ENCODE results near the gene ZNF407.

ZNF407 gene

DNA sequence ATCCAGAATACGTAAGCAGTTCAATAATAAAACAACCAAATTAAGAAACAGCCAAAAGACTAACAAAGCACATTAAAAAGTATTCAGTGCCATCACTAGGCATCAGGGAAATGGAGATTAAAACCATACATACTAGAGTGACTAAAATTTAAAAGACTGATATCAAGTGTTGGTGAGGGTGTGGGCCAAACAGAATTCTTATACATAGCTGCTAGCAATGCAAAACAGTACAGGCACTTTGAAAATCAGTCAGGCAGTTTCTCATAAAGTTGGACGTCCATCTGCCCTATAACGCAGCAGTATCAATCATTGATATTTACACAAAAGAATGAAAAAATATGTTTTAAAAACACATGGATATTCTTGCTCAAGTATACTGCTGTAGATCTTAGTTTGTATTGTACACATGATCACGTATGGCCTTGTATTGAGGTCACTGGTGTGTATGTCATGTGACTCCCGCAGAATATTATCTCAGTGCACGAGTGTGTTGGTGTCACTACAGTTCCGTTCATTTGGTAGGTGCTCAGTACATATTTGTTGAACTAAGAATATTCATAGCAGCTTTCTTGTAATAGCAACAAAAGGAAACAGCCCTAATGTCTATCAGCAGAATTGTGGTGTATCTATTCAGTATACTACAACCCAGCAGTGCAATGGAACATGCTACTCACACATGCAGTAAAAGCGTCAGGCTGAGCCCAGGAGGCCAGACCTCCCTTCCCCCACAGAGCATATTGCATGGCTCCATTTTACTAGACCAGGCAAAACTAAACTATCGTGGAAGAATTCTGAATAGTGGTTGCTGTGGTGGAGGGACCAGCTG lies 28.6 kb downstream of the ZNF407 start:
- no peak for DNase-seq (ENCODE audit: low read depth)

GRCh38 chr18:74630804-74631203 lies 33.1 kb downstream of the ZNF407 start:
- no peak for DNase-seq (ENCODE audit: low read depth)

DNA sequence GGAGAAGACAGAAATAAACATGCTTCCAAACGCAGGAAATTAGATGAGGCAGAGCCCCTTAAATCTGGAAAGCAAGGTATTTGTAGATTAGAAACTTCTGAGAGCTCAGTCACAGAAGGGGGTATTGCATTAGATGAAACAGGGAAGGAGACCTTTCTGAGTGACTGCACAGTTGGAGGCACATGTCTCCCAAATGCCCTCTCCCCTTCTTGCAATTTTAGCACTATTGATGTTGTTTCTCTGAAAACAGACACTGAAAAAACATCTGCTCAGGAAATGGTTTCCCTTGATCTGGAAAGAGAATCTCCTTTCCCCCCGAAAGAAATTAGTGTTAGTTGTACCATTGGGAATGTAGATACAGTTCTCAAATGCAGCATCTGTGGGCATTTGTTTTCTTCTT lies 33.5 kb downstream of the ZNF407 start:
- DNase-seq (ENCODE audit: low read depth), result no peak

DNA sequence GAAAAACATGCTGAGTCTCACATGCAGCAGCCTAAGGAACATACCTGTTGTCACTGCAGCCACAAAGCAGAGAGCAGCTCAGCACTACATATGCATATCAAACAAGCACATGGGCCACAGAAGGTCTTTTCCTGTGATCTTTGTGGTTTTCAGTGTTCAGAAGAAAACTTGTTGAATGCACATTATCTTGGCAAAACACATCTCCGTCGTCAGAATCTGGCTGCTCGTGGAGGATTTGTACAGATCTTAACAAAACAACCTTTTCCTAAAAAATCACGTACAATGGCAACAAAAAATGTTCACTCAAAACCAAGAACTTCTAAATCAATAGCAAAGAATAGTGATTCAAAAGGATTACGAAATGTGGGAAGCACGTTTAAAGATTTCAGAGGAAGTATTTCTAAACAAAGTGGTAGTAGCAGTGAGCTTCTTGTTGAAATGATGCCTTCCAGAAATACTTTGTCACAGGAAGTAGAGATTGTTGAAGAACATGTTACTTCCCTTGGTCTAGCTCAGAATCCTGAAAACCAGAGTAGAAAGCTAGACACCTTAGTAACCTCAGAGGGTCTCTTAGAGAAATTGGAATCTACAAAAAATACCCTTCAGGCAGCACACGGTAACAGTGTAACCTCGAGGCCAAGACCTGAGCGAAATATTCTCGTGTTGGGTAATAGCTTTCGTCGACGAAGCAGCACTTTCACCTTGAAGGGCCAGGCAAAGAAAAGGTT lies 34.1 kb downstream of the ZNF407 start:
- no peak for DNase-seq (ENCODE audit: low read depth)

- no peak for DNase-seq (ENCODE audit: low read depth)
Observed at GRCh38 chr18:74632351-74632679, 34.6 kb downstream of the ZNF407 start.

DNA sequence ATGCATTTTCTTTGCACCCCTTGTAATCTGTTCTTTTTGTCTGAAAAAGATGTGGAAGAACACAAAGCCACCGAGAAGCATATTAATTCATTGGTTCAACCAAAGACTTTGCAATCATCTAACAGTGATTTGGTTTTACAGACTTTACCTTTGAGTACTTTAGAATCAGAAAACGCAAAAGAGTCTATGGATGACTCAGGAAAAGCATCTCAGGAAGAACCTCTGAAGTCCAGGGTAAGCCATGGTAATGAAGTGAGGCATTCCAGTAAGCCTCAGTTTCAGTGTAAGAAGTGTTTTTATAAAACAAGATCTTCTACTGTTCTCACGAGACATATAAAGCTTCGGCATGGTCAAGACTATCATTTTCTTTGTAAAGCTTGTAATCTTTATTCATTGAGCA lies 35.2 kb downstream of the ZNF407 start:
- DNase-seq (ENCODE audit: low read depth), result no peak

DNA sequence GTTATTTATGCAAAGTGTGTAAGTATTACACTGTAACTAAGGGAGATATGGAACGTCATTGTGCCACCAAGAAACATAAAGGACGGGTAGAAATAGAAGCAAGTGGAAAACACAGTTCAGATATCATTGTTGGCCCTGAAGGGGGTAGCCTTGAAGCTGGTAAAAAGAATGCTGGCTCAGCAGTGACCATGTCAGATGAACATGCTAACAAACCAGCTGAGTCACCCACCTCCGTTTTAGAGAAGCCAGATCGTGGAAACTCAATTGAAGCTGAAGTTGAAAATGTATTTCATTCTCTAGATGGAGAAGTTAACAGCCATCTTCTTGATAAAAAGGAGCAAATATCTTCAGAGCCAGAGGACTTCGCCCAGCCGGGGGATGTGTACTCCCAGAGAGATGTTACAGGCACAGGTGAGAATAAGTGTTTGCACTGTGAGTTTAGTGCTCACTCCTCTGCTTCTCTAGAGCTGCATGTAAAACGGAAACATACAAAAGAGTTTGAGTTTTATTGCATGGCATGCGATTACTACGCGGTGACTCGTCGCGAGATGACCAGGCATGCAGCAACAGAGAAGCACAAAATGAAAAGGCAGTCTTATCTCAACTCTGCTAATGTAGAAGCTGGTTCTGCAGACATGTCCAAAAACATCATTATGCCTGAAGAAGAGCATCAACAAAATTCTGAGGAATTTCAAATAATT lies 36.1 kb downstream of the ZNF407 start:
- DNase-seq (ENCODE audit: low read depth), result no peak

GRCh38 chr18:74635224-74635975 lies 37.7 kb downstream of the ZNF407 start:
- DNase-seq (ENCODE audit: low read depth), result no peak

GRCh38 chr18:74637070-74637469 lies 39.4 kb downstream of the ZNF407 start:
- DNase-seq (ENCODE audit: low read depth), result no peak

GRCh38 chr18:74638210-74638609 lies 40.5 kb downstream of the ZNF407 start:
- no peak for DNase-seq (ENCODE audit: low read depth)

GRCh38 chr18:74644713-74645112 lies 47.0 kb downstream of the ZNF407 start:
- no peak for DNase-seq (ENCODE audit: low read depth)

DNA sequence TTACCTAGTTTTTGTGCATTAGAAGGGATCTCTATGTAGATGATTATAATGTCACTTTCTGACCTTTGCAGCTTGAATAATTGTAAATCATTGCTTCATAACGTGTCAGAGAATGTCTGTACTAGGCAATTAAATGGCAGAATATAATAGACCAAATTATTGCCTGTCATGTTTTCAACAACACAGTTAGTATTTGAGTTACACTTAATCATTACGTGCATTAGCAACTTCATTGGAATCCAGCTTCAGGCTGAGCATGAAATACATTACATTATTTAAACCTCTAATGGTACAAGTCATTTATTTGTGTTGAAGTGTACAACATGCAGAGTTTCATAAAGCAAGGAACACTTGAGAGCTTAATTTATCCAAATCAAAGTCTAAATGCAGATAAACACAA lies 48.0 kb downstream of the ZNF407 start:
- no peak for DNase-seq (ENCODE audit: low read depth)

DNA sequence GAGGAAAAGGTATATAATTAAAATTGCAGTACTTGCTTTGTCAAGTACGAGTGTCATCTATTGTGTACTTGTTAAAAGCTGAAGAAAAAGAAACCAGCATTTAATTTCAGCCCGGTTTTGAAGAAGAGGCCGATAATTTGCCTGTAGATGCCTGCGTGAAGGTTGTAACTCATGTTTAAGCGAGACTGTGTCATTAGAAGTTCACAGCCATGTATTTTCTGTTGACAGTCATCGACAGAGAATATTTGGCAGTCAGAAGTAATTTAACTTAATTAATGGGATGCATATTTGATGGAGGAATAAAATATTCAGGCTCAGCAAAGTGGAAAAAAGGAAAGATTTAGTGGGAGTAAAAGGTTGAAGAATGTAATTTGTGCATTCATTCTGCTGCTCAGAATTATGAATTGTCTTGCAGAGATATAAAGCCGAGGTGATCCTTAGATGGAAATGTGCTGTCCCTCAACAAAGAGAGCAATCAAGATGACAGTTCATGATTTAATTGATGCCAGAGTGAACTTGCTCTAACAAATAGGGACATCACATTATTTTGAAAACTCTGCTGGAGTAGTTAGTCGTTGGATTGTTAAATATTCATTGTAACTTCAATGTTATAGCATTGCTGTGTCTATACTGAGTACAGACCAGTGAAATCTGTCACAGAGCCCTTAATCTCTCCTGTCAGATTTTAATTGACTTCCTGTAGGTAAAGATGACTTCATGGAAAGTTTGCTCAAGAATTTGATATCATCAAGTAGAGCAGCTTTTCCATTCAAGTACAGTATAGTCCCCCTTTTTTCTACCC lies 53.9 kb downstream of the ZNF407 start:
- no peak for DNase-seq (ENCODE audit: low read depth)

DNA sequence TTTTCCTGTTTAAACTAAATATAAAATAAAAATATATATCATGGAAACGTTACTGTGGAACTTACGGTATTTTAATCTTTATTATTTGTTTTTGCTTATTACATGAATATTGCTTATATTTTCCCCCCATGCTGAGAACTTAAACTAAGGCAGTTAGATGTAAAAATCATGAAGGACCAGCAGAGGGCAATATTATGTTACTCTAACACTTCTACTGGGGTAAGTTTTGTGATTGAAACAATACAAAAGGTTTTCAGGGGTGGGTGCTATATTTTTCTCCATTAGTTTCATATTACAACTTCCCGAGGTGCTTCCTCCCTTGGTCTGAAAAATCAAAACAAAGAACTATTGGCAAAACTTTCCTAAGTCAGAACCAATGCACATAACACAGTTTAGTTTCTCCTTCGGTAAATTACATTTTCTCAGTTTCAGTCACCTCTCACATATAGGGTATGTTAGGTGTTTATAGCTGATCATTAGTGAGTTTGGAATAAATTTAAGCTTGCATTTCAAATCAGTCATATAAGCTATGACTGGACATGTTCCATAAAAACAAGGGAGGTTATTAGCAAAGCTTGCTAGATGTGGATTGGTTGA lies 54.8 kb downstream of the ZNF407 start:
- DNase-seq (ENCODE audit: low read depth), result no peak

GRCh38 chr18:74654638-74655037 lies 57.0 kb downstream of the ZNF407 start:
- no peak for DNase-seq (ENCODE audit: low read depth)

- no peak for DNase-seq (ENCODE audit: low read depth)
Observed at GRCh38 chr18:74661008-74661407, 63.3 kb downstream of the ZNF407 start.

- DNase-seq (ENCODE audit: low read depth), result no peak
Observed at GRCh38 chr18:74661691-74662090, 64.0 kb downstream of the ZNF407 start.

GRCh38 chr18:74662622-74663021 lies 65.0 kb downstream of the ZNF407 start:
- no peak for DNase-seq (ENCODE audit: low read depth)

DNA sequence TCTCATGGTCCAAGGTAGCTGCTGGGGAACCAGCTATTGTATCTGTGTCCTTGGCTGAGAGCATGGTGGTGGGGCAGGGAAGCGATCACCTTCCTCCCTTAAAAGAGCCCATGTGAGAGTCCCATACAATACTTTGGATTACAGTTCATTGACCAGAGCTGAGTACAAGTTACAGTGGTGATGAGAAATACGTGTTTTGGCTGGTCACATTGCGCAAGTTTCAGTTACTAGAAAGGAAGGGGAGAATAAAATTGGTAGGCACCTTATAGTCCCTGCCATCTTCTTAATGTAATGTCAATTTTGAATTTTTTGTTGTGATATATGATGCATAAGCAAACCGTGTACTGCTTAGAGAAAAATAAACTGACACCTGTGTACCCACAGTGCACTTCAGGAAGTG lies 67.7 kb downstream of the ZNF407 start:
- DNase-seq (ENCODE audit: low read depth), result no peak

GRCh38 chr18:74665905-74666304 lies 68.2 kb downstream of the ZNF407 start:
- no peak for DNase-seq (ENCODE audit: low read depth)

Measured in T follicular helper cell (primary cell).